GM19023 (cell line): ENCODE measurements around the gene CTNND1.
A peak's percentile ranks its signal among the peaks of the same experiment; 100 is the strongest.
"Not testable (repeated sequence)": the region's sequence is repeated elsewhere in the genome, so short reads cannot be mapped to it uniquely, and the experiment has no call there.

ENCODE experiments used
- ATAC-seq: cut with Tn5 transposase; IDR thresholded peaks from one replicate; pipeline ENCODE4 v1.9.1; 2021; ENCODE audit warnings: mild to moderate bottlenecking, moderate library complexity; ENCODE audit not compliant: unreplicated experiment

CTNND1 gene

DNA sequence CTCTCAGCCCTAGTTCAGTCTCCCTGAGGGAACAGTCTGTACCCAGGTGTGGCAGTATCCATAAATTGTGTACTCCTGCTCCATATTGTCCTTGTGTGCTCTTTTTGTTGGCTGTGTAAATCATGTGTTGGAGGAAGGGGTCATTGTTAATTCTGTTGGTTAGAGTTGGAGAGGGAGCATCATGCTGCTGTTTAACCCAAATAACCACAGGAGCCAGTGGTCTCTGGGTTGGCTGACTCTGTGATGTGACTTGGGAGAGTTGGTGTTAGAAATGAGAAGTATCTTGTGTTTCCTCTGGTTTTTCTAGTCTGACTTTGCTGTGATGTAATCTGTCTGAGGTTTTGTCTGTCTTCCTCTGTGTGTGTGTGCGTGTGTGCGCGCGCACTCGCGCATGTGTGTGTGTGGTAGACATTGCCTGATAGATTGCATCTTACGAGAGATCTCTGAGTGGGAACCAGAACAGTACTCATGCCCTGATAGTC is 30.5 kb downstream of the CTNND1 start:
- peak; percentile 80 for ATAC-seq

DNA sequence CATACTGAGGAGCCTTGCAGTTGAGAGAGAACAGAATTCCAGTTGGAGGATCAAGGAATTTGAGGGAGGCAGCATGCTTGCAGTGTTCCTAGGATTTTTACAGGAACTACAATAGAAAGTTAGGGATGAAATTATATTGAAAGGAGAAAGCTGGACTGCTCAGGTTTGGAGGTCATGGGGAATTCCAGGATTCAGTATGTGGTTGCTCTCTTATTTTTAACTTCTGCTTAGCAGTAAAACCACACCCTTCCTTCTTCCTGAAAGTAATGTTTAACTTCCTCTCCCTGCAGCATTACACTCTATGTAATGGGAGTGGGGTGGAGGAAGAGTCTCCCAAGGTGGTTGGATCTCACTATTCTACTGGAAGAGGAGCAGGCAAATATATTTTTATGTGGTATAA is 31.3 kb downstream of the CTNND1 start:
- ATAC-seq = no peak

DNA sequence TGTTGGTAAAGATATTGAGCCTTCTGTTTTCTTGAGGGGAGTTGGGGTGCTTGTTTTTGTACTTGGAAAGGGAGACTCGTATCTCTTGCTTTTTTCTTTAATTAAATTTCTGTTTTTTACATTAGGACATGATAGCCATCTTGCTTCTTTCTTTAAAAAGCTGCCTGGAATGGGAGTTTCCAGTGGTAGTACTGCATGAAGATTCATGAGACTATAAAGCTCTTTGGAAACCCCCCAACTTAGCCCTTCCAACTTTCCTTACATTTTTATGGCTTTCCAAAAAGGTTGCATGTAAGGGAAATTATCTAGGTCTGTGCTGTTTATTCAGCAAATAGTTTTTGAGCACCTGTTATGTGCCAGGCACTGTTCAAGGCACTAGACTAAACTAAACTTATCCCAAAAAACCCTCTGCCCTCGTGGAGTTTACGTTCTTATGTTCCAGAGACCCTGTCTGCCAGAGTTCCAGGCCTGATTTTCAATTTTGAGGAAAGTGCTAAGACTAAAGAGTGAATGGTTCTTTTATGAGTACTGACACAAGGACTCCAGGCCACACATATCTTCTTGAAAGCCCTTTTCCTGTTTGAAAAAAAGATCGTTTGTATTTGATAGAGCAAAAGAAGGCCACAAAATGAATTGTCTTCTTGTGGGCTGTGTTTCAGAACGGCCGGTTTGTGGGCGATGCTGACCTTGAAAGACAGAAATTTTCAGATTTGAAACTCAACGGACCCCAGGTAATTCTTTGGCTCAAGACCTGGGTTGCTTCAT is 31.9 kb downstream of the CTNND1 start:
- no peak for ATAC-seq

DNA sequence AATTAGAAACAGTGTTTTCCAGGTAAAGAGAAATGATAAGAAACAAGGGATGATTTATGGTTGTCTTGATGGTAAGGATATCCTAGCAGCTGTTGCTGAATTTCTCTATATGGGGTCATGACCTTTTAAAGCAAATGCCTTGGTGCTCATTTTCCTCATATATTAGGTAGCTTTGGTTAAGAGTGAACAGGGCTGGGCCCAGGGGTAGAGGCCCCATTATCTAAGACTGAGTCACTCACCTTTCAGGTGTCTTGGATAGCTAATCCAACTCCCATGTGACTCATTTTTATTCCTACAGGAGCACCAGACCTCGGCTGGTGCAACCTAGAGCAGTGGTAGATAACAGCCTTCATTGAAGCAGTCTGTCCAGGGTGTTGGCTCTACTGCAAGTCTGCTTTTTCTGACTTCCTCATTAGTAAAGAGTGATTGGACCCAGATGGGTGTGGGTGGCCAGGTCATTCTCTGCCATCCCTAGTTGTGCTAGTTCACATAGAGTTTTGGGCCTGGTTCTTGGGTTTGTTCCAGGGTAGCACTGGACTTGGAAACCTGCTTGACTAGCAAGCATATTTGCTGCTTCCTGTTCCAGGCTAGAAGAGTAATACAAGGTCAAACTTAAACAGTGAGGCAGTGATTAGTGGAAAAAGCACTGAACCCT is 37.4 kb downstream of the CTNND1 start:
- ATAC-seq = no peak

DNA sequence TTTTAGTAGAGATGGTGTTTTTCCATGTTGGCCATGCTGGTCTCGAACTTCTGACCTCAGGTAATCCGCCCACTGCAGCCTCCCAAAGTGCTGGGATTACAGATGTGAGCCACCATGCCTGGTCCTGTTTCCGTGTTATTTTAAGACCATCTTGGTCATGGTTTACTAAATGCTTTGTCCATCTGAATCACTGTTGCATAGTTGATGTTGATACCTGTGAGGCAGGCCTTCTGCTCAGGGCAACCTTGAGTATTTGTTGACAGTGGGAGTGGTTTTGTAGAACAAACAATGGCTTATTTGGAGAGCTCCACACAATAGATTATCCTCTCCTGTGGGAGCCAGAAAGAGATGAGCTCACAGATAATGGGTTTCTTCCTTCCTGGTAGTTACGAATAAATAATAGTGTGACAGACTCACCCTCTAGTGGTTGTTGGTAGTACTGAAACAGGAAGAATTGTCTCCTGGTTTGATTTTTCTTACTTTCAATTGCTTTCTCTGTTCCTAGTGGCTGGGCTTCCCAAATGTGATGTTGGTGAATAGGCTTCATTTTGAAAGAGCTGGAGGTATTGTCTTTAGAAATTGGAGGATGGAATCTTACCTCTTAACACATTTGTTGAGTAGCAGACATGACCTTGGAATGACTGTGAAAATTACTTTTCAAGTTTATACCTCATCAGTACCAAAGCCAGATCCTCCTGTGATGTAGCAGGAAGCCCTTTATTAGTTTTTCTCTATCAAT is 39.0 kb downstream of the CTNND1 start:
- peak; percentile 79 for ATAC-seq

DNA sequence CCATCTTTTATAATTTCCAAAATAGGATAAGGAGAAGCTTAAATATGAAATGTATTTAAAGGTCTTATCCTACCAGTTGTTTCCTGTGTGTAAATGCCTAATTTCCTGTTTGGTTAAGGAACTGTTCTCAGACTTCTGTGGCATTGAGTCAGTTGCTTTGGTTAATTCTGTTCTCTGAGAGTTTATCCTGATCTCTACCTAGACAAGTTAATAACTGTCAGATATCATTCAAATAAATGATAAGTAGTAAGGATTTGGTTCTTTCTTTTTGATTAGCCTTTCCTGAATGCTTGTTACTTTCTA is 39.5 kb downstream of the CTNND1 start:
- no peak for ATAC-seq

DNA sequence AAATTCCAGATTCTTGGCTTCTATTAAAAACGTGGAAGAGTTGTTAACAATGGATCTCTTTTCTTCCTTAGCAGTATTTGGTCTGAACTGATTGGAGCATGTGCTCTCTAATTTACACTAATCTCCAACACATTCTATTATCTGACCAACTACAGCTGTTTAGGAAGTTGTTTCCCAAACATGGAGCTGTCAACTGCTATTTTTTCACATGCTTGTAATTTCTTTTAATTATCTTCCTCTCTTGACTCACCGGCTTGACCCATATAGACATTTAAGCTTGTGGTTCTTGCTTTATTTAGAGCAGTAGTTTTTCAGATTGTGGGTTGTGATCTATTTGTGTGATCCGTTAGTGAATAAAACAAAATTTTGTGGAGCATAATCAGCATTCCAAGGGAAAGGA is 40.8 kb downstream of the CTNND1 start:
- no peak for ATAC-seq

DNA sequence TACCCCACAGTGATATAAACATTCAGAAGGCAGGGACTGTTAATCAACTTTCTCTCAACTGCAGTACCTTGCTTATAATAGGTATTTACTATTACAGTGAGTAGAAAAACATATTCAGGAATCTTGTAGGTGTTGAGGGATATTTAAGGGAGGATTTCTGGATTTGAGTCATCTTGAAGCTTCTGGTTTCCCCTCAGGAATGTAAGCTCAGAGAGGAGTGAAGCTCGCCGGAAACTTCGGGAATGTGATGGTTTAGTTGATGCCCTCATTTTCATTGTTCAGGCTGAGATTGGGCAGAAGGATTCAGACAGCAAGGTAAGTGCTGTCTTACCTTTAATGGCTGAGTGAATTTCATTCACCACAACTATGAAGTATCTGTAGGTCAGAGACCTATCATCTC is 42.9 kb downstream of the CTNND1 start:
- ATAC-seq = no peak

DNA sequence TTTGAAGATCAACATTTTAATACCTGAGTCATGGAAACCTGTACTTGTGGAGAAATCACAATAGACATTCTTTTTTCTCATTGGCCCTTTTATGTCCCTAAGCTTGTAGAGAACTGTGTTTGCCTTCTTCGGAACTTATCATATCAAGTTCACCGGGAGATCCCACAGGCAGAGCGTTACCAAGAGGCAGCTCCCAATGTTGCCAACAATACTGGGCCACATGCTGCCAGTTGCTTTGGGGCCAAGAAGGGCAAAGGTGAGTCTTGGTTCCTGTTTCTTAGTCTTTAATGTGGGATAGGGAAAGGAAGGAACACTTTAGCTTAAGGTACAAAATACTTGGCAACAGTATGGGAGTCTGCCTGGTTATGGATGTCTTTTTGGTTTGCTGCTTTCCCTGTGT is 44.2 kb downstream of the CTNND1 start:
- no peak for ATAC-seq

DNA sequence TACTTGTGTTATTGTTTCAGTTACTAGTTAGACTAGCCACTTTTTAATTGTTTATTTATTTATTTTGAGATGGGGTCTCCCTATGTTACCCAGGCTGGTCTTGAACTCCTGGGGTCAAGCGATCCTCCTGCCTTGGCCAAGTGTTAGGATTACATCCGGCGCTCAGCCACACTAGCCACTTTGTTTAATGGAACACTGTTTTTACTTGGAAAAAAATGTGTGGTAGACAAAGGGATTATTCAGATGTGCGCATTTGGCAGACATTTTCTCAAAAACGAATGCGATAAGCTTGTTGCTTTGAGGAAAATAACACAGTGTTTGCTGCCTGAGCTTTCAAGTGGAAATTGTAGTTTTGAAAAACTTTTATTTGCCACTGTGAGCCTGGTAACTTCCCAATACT is 51.0 kb downstream of the CTNND1 start:
- no peak for ATAC-seq

DNA sequence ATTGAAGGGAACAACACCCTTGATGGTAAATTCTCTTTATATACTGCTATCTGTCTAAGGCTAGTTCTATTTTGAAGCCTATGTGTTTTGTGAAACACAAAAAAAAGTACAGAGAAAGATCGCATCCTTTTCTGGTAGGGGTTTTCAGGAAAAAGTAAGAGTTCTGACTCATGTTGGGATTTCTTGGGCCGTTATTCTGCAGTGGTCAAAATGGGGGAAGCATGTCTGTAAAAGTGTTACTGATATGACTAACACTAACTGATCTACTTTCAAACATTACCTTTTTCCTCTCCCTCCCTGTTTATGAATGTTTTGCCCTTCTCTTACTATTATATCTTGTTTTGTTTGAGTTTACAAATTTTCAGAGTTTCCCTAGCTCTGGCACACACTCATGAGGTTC is 53.9 kb downstream of the CTNND1 start:
- ATAC-seq = peak; percentile 83

DNA sequence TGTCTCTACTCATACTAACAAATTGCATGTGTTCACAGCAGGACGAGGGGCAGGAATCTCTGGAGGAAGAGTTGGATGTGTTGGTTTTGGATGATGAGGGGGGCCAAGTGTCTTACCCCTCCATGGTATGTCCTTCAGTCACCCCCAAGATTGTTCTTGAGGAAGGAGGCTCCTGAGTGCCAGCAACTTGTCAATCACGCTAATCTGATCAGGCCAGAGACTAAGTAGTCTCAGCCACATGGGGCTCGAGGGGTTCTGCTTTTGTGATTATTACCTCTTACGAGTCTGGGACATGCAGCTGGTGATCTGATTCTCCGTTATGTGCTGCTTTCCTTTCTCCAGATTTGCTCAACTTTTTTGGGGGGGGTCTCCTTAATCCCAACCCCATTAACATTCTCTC is 54.3 kb downstream of the CTNND1 start:
- ATAC-seq = no peak

DNA sequence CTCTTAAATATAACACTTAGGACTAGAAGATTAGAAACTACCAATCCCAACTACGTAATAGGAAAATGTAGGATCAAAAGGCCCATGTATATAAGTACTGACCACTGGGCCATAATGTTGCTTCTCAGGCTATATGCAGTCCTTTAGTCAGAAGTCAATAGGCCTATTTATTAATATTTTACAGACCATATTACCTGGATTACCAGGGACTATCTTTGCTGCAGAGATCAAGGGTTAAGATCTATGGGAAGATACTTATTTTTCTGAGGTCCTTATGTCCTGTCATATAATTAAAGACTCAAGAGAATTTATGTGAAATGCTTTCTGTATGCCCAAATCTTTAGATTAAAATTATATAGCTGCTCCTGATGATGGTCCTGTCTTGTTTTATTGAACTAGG is 57.2 kb downstream of the CTNND1 start:
- no peak for ATAC-seq

DNA sequence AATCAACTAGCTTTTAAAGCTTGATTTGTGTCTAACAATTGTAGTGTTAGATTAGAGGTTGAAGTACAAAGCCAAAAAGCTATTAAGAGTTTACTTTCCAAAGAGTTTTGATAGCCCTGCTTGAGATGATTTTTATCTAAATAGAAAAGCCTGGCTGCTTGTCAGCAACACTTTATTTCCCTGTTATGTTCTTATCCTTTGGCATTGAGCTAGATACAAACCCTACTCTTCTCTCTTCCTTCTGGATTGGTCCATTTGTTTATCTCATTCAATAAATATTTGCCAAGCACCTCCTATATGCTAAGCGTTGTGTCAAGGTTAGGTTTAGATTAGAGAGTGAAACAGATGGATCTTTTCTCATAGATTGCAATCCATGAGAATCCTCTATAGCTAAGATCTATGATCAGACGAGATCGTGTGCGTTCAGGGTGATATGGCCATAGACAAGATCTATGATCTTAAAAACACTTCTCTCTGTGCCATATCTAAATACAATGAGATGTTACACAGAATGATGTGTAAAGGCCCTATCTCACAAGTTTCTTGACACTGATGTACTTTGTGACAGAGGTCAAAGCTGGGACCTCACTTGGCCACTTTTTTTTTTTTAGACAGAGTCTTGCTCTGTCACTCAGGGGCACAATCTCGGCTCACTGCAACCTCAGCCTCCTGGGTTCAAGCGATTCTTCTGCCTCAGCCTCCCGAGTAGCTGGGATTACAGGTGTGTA is 57.8 kb downstream of the CTNND1 start:
- ATAC-seq = no peak

DNA sequence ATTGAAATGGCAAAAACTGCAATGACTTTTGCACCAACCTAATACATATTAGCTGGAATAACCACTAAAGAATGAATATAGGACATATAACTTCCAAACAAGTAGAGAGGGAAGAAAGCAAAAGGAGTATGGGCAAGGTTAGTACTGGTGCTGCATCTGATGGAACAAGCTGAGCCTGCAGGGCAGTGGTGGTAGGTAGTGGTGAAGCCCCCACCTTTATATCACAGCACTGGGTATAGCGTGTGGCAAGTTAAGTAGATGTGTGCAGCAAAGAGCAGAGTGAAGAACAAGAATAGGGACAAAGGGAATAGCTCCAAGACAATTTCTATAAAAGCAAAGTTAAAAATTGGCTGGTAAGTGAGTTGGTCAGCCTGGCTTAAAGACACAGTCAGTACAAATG is 62.3 kb downstream of the CTNND1 start:
- no peak for ATAC-seq

DNA sequence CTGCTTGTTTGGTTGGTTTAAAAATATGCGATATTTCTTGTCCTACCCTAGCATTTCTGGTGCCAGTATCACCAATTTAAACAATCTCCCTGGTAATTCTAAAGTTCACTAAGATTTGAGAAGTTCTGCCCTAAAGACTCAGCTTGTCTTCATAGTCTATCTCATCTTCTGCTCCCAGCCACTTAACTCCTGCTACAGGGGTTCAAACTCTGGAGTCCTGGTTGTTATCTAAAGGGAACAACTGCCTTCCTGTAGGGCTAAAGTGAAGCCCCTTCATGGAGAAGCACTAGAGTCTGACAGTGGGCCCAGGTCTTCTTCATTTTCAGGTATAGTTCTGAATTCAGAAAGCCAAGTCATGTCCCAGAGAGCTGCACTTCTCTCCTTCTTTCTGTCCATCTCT is 73.2 kb downstream of the CTNND1 start:
- no peak for ATAC-seq

DNA sequence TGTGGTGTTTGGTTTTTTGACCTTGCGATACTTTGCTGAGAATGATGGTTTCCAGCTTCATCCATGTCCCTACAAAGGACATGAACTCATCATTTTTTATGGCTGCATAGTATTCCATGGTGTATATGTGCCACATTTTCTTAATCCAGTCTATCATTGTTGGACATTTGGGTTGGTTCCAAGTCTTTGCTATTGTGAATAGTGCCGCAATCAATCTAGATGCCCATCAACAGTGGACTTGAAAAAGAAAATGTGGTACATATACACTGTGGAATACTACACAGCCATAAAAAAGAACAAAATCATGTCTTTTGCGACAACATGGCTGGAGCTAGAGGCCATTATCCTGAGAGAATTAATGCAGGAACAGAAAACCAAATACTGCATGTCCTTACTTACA is 77.0 kb downstream of the CTNND1 start:
- ATAC-seq = not testable (repeated sequence)

DNA sequence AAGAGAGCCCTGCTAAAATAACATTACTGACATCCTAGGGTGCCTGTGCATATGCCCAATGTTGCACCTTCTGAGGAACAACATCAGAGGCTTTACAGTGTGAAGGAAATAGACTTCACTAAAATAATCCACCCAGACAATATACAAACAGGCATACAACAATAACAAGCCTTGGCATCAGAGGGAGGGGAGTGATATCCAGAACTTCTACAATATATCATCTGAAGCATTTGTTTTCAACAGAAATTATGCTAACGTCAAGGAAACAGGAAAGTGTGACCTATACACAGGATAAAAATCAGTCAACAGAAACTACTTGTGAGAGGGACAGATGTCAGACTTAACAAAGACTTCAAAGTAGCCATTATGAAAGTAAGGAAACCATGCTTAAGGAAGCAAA is 81.3 kb downstream of the CTNND1 start:
- ATAC-seq = no peak

DNA sequence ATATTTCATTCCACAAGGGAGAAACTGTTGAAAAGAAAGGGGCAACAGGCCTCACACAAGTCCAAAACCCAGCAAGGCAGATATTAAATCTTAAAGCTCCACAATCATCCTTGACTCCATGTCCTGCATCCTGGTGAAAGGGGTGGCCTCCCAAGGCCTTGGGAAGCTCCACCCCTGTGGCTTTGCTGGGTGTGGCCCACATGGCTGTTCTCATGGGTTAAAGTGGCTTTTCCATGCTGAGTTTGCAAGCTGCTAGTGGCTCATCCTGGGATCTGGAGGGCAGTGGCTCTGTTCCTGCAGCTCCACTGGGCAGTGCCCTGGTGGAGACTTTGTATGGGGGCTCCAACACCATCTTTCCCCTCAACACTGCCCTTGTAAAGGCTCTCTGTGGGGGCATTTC is 106.4 kb downstream of the CTNND1 start:
- ATAC-seq = no peak

DNA sequence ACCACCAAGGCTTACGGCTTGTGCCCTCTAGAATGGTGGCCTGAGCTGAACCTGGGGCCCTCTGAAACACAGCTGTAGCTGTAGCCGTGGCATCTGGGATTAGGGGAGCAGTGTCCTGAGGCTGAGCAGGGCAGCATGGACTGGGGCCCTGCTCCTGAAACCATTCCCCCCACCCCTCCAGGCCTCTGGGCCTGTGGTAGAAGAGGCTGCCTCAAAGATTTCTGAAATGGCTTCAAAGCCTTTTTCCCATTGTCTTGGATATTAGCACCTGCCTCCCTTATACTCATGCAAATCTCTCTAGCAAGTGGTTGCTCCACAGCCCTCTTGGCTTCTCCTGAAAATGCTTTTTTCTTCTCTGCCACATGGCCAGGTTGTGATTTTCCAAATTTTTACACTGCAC is 106.9 kb downstream of the CTNND1 start:
- no peak for ATAC-seq
